Stimulated activated CD4-positive, alpha-beta T cell treated with anti-CD3 and anti-CD28 coated beads, Interleukin-4, amount 100 ng/mL, for 24 hours (primary cell): ENCODE measurements around the gene BANK1.

ENCODE experiments used
- DNase-seq: peaks from one replicate; pipeline ENCODE4 v3.0.0-alpha.2; 2020

The BANK1 gene

DNA sequence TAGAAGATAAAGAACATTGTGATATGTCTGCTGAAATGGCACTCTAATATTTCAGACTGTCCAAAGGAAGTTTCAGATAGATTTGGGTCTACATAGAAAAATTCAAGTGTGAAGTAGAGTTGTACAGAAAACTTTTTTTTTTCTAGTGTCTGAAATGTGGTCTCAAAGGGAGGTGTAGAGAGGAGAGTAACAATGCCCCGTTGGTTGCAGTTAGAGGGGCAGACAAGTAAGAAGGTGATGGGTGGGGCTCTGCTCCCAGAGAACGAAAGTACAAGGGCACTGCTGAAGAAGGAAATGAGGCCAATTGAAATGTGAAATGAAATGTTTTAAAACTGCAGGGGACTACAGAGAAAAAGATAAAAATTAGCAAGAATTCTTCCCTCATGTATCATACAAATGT is 177.8 kb downstream of the BANK1 start:
- DNase-seq, result no peak

DNA sequence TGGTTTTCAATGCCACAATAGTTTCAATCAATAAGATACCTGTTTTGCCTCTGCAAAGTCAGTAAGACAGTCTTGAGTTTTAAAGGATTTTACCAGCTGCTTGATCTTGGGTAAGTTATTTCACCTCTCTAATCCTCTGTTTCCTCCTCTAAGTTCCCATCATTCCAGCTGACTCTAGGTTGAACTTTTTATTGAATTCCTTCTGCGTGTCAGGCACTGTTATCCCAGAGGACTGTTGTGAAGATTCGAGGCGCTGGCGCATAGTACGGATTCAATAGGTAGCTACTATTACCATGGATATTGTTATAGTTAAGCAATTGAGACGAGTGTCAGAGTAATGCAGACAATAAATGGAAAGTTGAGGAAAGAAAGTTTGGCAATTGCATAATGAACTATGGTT is 179.4 kb downstream of the BANK1 start:
- DNase-seq, result no peak

DNA sequence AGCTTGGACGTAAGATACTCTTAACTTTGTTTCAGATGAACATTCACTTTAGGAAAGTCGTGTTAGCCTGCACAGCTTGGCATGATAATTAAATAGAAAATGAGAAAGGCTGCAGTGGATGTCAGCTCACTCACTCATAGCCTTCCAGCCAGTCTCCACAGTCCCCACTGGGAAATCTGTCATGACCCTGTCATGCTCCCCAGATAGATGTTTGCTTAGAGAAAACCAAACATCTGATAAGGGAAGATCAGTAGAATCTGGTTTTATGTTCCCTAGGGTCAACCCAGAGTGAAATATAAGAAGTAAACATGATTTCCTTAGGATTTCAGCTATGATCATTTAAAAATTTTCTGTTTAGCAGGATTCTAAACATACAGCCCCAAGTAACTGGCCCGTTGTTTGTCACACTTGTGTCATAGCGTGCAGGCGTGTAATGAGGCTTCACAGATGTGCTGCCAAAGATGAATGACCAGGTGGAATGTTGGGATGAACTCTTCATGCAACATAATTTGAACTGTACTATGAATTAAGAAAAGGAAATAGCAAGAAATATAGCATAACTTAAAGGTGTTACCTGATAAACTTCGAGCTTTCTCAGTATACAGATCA is 180.1 kb downstream of the BANK1 start:
- DNase-seq, result no peak

DNA sequence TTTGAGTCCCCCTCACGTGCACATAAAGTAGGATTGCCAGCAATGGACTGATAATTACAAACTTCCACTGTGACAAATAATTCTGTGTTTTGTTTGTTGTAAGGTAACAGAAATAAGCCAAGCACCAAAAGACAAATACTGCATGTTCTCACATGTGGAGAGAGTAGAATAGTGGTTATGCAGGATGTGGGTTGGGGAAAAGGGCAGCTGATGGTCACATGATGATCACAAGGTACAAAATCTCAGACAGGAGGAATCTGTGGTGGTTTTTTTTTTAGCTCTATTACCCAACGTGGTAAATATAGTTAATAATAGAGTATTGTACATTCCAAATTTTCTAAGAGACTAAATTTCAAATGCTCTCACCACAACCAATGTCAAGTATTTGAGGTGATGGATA is 182.3 kb downstream of the BANK1 start:
- DNase-seq, result no peak

DNA sequence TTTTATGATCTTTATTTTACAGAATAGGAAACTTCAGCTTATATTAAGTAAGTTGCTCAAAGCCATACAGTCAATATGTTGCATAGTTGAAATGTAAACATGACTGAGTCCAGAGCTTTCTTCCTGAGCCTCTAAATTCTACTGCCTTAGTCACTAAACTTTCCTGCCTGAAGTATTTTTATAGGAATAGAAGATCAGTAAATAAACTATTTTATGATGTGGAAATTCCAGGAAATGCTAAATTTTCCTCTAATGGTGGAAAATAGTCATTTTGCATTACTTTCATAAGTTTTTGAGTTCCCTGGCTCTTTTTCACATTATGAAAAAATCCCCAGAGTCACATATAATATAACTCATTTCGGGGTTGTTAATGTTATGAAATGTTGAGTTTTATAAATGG is 182.8 kb downstream of the BANK1 start:
- no peak for DNase-seq

DNA sequence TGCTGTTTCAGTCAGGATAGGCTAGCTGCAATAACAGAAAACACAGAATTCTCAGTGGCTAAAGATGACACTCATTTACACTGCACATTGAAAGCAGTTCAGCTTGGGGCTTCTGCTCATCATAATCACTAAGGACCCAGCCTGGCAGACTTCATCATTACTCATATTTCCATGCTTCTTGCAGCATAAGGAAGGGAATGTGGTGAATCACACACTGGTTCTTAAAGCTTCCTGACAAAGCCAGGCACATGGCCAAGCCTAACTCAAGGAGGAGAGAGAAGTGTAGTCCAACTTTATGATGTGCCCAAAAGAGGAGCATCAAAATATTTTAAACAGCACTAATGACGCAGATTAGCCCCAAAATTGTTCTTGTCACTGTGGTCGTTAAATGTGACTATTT is 186.5 kb downstream of the BANK1 start:
- DNase-seq, result no peak

DNA sequence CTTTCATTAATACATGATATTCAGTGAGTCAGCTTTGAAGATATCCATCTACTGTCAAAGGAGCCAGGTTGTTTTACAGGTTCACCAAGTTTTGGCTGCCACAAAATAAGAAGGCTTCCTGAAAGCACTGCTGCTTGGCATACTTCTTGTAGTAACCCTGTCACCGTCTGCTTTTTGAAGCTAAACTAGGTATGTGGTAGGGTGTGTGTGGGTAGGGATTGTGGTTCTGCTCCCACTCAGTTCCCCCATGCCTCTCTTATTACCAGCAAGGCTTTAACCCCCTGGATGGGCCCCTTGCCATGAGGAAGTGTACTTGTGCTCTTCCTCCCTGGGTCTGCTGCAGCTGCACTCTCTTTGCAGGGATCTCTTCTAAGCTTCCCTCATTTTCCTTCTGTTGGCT is 191.2 kb downstream of the BANK1 start:
- no peak for DNase-seq

DNA sequence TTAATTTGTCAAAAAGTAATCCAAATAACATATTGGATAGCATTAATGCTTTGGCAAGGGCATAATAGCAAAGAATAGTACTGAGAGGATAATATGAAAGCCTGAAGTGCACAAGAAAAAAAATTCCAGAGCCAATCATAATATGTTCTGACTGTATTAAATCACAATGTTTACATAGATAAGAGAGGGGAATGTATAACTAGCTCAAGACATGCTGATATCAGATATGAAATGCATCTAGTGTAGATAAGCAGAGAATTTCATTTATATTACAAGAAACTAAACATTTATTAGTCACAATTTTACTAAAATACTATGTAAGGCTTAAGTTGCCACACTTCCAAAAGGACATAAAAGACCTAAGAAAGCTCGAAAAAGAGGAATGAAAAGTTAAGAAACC is 193.3 kb downstream of the BANK1 start:
- no peak for DNase-seq

DNA sequence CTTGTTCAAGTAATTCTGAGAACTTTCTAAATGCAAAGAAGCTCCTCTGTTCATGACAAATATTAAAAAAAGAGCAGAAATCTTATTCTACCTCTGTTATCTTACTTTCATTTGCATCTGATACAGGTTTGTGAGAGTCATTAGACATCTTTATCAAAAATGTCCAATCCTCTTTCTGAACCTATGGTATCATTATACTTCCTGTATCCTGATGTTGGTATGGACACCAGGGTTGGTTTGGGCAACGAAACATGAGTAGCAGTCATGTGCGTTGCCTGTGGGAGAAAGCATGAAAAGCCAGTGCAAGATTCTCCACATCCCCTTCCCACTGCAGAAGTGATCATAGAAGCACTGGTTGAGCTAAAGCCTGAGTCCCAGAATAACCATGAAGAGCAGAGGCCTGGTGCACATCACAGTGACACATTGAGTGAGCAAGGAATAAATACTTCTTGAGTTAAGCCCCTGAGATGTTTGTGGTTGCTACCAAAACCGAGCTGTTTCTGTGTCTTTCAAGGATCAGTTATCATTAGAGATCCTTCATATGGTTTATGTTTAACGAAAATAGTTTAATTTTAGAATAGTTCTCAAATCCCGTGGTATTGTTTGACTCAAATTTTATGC is 197.2 kb downstream of the BANK1 start:
- DNase-seq, result no peak

DNA sequence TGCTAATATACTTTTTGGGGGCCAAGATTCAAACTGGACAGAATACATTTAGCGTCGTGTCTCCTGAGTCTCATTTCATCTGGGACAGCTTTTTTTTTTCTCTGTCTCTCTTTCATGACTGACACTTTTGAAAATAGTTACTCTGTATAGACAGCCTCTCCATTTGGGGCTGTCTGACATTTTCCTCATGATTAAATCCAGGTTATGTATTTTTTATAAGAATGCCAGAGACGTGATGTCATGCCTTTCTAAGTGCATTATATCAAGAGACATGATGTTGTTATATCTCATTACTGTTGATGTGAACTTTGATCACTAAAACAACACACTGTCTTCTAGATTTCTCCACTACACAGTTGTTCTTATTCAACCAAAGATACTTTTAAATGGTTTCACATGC is 199.0 kb downstream of the BANK1 start:
- no peak for DNase-seq

DNA sequence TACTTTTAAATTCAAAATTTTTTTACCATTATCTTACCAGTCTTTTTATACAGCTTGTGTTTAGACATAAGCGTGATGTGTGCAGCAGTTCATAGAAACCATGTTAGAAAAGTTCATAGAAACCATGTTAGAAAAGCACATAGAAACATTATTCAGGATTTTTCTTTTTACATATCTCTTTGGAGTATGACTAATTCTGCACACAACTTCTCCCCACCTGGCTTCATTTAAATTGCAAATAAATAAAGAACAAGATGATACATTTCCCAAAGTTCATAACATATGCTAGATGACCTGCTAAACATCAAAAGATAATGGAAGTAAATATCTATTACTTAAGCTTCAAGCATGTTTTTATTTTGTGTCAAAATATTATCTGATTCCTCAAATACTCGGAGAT is 201.9 kb downstream of the BANK1 start:
- no peak for DNase-seq

DNA sequence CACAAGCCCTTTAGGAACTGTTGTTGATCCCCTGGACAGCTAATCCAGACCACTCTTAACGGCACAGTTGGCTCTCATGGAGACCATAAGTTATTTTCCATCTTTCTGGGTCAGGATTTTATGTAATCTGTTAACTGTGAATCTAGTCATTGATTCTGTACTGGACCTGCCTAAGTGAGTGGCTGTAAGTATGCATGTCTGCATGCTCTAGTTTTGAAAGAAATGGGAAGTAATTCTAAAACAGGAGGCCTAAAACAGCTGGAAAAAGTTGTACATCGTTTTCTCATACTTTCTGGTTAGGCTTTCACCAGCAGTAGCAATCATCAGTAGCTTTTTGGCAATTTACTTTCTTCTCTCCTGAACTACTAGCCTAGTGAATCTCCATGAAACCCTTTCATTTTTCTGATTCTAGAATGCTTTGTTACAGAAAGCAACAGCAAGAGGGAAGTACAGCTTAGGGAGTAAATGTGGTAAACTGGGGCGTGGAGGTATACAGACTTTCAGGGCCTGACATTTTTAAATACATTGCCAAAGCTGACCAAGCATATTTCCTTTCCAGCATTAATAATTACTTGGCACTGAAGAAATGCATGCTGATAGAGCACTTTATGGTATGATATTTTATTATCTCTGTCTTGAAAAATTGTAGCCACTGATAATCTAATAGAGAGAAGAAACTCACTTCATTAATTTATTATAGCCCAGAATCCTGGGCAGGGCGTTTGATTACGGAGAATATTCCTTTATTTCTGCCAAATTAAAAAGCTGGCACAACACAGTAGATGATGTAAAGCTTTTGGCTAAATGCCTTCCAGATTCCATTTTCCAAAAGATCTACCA is 202.7 kb downstream of the BANK1 start:
- no peak for DNase-seq

DNA sequence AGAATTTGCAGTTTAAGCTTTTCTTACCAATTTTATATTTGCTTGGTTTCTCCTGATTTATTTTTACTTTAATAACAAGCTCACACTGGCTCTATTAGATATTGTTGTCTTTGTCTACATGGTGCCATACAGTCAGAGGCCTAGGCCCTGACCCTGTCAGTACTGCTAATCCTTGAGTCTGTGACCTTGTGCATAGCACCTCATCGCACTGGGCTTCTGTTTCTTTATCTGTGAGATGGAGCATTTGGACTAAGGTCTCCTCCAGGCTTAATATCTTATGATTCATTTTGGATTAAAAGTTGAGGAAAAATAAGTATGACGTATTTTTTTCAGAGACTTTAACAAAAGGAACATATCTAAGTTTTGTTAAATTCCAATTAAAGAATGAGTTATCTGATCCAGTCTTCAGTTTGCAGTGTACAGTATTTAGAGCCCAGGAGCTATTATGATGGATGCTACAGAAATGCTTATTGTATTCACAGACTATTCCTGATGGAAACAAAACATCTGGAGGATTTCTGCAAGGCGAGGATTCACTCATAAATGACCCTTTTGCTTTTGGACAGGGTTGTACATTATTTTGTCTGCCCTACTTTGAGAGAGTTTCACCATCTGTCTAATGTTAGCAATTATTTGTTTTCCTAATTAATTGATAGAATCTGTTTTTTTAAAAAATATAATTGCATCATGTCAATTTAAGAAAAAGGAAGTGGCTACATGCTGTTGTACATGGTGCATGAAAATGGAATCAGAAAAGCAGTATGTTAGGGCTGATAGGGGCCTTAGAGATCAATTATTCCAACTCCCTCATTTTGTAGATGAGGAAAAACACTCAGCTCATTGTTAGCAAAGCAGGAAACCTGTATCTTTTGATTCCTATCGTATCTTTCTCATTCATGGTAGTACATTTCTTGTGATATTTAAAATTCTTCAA is 203.6 kb downstream of the BANK1 start:
- no peak for DNase-seq

DNA sequence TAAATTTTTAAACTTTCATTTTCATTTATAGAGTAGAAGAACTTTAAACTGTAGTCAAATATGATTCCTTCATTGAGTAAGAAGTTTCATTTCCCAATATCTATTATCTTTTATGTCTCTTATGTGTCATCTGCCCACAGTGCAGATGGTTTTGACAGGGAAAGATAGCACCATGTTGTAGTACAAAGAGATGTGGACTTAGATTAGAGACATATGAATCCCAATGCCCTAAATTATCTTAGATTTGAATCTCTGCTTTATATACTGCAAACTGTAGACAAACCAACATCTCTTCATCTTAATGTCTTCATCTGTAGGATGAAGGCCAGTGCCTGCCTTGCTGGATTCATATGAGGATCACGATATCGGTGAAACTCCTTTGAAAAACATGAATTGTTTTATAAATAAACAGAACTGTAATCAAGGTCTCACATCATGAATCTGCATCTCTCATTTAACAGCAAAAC is 217.5 kb downstream of the BANK1 start:
- no peak for DNase-seq

DNA sequence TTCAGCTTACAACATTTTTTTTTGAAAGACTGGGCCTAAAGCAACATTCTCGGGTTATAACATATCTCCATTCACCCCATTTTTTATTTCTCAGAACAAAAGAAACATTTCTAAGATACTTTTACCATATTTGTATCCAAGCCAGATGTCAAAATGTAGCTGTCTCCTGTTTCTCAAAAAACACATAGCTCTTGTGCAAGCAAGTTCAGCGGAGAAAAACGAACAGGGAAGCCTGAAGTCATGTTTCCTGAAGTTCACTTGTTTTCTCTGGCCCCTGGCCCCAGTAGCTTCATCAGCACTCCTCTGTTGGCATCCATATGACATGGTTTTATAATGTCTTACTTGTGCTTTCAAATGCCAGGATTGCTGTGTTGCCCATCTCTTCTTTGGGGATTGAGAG is 218.2 kb downstream of the BANK1 start:
- no peak for DNase-seq

DNA sequence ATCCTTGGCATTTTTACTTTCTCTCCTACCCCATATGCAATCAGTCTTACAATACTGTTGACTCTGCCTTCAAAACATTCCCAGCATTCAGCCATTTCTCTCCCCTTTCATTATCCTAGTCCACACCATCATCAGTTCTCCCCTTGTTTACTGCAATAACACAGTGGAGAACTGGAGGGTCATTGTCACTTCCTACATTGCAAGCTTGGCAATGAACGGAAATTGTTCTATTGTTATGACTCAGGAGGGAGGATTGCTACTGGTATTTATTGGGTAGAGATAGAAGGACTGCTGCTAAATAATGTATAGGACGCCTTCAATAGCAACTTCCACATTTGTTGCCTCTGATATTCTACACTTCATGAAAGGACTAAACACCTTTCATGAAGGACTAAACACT is 231.8 kb downstream of the BANK1 start:
- DNase-seq, result no peak

DNA sequence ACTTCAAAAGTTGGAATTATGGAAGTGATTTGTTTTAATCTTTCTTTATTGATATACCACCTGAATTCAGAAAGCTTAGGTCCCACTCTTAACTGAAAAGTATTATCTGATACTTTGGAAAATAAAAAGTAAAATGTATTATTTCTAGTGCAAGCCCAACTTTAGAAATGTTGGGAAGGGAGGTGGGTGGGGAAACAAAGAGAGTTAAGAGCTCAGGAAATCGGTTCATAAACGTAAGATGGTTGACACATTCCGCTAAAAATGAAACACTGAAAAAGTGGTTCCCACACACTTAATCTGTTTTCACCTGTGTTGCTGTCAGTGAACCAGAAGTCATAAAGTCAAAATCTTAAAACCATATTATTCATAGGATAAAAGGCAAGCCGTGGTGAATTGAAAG is 237.4 kb downstream of the BANK1 start:
- DNase-seq, result no peak

DNA sequence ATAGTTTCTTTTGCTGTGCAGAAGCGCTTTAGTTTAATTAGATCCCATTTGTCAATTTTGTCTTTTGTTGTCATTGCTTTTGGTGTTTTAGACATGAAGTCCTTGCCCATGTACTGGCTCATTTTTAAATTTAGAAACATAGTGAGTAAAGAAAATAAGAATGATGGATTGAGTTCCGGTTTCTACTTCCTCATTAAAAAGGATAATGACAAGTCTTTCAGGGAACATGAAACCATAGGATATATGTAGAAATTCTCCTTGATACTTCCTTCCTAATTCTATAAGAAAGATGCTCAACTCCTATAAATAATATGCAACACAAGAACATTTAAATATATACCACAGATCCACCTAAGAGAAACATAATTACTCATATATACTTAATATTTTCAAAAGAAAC is 240.9 kb downstream of the BANK1 start:
- DNase-seq, result no peak

DNA sequence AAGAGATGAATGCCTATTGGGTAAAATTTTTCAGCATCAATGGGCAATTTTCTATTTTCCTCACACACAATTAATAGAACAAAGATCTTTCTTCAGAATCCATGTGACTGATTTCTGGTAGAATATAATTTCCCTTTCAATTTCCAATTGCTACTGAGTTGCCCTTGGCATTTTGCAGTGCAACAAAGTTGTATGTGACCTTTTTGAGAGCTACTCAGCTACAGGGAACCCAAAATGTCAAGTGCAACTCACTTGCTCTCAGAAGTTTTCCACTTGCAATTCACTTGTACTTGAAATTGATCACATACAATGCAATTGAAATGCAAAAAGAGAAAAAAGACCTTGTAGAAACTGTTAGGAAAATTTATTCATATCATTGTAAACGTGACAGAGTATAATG is 245.5 kb downstream of the BANK1 start:
- DNase-seq, result no peak

DNA sequence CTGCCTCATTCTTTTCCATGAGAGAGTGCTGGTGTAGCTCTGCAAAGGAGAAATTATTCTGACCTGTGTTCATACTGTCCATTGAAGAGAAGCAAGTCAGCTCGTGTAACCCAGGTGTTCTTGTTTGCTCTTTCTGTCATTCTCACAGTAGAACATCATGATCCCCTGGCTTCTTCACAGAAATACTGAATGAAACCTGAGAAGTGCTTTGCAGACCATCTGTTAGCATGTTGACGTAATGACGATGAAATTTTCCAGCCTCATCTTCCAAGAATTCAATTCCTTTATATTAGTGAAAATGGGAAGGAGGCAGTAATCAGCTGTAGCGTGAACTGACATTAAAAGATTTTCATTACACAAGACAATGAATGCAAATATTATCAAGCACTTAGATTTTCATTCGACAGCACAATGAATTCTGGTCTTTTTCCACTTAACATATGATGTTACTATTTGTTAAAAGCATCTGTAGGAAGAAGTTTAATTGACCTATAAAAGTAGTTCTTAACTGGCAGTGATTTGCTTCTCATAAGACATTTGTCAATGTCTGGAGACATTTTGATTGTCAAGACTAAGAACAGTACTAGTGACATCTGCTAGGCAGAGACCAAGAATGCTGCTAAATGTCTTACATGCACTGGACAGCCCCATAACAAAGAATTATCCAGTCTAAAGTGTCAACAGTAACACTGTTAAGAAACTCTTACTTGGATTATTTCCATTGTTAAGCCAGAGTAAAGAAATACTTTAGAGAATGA is 246.3 kb downstream of the BANK1 start:
- DNase-seq, result no peak

DNA sequence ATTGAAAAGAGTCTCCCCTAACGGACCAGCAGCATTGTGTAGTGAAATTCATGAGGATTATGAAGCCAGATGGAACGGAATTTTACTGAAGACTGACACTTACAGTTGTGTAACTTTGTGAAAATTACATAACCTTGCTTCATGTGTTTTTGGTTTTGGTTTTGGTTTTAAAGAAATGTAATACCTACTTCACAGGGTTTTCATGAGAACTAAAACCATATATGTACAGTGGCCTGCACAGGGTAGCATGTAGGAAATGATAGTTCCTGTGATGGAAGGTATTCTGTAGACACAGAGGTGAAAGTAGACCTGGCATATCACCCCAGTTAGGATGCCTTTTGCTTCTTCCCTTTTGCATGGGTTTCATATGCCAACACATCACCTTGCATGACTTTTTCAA is 247.0 kb downstream of the BANK1 start:
- DNase-seq, result no peak
